Neural crest cell (in vitro differentiated cells): Measurements from ENCODE around the gene PCCA. TPM values are rescaled to one million over a fixed set of nuclear protein-coding genes. Genes with fewer than 3 reads are reported as not detected.
"Not testable (repeated sequence)": the region's sequence is repeated elsewhere in the genome, so short reads cannot be mapped to it uniquely, and the experiment has no call there.

Source experiments
- DNase-seq: peaks from one replicate; pipeline ENCODE4 v3.0.0; 2021; ENCODE audit warnings: low read depth, mixed read lengths, low spot score
- H3K27ac Mint-ChIP-seq: one replicate; pipeline ENCODE4 v1.8.0; 2021; ENCODE audit warnings: mild to moderate bottlenecking, mixed read lengths; ENCODE audit not compliant: unreplicated experiment
- H3K27me3 Mint-ChIP-seq: 2 replicates; pipeline ENCODE4 v1.8.0; 2021; ENCODE audit warnings: low read depth, mild to moderate bottlenecking, mixed read lengths
- H3K36me3 Mint-ChIP-seq: 2 replicates; pipeline ENCODE4 v1.8.0; 2021; ENCODE audit warnings: low read depth, mild to moderate bottlenecking, mixed read lengths
- H3K4me1 Mint-ChIP-seq: 2 replicates; pipeline ENCODE4 v1.8.0; 2021; ENCODE audit warnings: mixed read lengths
- H3K4me3 Mint-ChIP-seq: one replicate; pipeline ENCODE4 v1.8.0; 2021; ENCODE audit warnings: mild to moderate bottlenecking, mixed read lengths
- H3K9me3 Mint-ChIP-seq: 2 replicates; pipeline ENCODE4 v1.8.0; 2021; ENCODE audit warnings: mixed read lengths
- total RNA-seq: library from RNA; stranded (reverse); gene quantifications from 2 replicates; pipeline ENCODE4 v1.2.1, GENCODE V29; 2021
- TF ChIP-seq, protein P1 (sequence below): fragments of 200-600 bp; sonication (generic); conservative IDR thresholded peaks from 2 replicates; pipeline ENCODE4 v1.5.0; 2021; ENCODE audit warnings: antibody characterized with exemption, mild to moderate bottlenecking

PCCA gene
- total RNA-seq, 1 donor from 2014 or later = 40.6 TPM

DNA sequence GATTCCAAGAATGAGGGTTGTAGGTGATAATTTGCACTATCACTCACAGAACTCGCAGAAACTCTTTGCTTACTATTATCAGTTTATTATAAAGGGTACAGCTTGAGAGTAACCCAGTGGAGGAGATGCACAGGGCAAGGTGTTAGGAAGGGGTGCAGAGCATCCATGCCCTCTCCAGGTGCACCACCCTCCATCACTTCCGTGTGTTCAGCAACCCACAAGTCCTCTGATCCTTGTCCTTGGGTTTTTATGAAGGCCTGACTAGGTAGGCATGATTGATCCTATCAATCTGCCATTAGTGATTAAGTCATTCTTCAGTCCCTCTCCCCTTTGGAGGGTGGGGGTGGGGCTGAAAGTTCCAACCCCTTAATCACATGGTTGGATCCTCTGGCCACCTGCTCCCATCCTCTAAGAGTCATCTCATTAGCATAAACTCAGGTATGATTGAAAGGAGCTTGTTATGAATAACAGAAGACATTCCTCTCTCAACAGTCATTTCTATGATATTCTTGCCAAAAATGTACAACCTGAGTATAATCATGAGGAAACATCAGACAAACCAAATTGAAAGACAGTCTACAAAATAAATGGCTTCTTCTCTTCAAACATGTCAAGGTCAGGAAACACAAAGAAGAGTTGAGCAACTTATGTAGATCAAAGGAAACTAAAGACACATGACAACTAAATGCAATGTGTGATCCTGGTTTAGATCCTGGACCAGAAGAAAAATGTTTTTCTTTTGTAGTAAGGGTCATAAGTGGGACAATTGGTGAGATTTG is 225.4 kb downstream of the PCCA start:
- DNase-seq = no peak
- no peak overlapping the region for H3K4me3 Mint-ChIP-seq
- H3K27me3 Mint-ChIP-seq = no peaks in the 10 kb centered on the region
- peaks cover 10% of the 10 kb centered on the region for H3K4me1 Mint-ChIP-seq
- TF ChIP-seq, protein P1, sequence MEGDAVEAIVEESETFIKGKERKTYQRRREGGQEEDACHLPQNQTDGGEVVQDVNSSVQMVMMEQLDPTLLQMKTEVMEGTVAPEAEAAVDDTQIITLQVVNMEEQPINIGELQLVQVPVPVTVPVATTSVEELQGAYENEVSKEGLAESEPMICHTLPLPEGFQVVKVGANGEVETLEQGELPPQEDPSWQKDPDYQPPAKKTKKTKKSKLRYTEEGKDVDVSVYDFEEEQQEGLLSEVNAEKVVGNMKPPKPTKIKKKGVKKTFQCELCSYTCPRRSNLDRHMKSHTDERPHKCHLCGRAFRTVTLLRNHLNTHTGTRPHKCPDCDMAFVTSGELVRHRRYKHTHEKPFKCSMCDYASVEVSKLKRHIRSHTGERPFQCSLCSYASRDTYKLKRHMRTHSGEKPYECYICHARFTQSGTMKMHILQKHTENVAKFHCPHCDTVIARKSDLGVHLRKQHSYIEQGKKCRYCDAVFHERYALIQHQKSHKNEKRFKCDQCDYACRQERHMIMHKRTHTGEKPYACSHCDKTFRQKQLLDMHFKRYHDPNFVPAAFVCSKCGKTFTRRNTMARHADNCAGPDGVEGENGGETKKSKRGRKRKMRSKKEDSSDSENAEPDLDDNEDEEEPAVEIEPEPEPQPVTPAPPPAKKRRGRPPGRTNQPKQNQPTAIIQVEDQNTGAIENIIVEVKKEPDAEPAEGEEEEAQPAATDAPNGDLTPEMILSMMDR = no peak
- peaks cover 3% of the 10 kb centered on the region for H3K9me3 Mint-ChIP-seq
- H3K27ac Mint-ChIP-seq = no peak overlapping the region
- peaks cover 17% of the 10 kb centered on the region for H3K36me3 Mint-ChIP-seq

DNA sequence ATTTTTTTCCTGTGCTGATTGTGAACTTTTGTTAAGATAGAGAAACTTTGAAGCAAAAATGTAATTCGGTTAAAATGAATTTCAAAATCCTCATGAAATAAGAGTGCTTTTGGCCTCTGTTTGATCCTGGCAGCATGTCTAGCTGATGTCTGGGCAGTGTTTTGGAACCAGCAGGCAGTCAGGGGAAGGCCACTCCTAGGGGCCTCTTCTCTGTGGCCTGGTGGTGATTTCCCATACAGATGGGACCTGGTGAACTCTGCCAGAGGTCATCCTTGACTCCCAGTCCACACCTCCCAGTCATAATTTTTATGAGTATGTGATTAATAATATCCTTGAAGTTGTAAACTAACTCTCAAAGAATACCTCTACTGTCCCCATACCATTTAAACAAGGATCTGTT is 226.6 kb downstream of the PCCA start:
- Mint-ChIP-seq H3K36me3 (peaks cover 23% of the 10 kb centered on the region), H3K4me3 (no peak overlapping the region), H3K27me3 (no peaks in the 10 kb centered on the region), H3K4me1 (peaks cover 10% of the 10 kb centered on the region), H3K9me3 (peaks cover 7% of the 10 kb centered on the region), H3K27ac (no peak overlapping the region)
- DNase-seq = no peak
- TF ChIP-seq, protein P1 = no peak

DNA sequence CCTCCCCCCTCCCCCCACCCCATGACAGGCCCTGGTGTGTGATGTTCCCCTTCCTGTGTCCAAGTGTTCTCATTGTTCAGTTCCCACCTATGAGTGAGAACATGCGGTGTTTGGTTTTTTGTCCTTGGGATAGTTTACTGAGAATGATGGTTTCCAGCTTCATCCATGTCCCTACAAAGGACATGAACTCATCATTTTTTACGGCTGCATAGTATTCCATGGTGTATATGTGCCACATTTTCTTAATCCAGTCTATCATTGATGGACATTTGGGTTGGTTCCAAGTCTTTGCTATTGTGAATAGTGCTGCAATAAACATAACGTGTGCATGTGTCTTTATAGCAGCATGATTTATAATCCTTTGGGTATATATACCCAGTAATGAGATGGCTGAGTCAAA is 229.6 kb downstream of the PCCA start:
- not testable (repeated sequence) for H3K9me3 Mint-ChIP-seq, DNase-seq, H3K27ac Mint-ChIP-seq, H3K4me3 Mint-ChIP-seq, H3K27me3 Mint-ChIP-seq
- H3K4me1 Mint-ChIP-seq = peaks cover 10% of the 10 kb centered on the region
- H3K36me3 Mint-ChIP-seq = peaks cover 23% of the 10 kb centered on the region

DNA sequence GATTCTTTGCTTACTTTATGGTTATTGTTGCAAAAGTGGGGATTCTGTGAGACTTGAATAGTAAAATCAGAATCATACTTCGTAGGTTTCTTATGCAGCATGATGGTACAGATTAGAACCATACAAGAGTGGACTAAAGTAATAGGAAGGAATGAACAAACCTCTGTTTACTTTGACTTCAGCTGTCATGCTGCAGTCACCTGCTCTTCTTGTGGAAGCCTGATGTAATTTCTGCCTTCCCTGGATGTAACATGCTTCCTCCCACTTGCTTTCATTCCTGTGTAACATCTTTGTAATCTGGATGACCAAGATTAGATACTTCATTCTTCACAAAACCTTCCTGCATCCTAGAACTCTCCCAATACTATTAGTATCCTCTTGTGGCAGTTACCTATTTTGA is 235.0 kb downstream of the PCCA start:
- Mint-ChIP-seq H3K36me3 (peaks cover 36% of the 10 kb centered on the region), H3K27me3 (no peaks in the 10 kb centered on the region), H3K4me3 (no peak overlapping the region), H3K9me3 (peaks cover 5% of the 10 kb centered on the region), H3K27ac (no peak overlapping the region), H3K4me1 (no peaks in the 10 kb centered on the region)
- no peak for DNase-seq
- TF ChIP-seq, protein P1 = no peak

DNA sequence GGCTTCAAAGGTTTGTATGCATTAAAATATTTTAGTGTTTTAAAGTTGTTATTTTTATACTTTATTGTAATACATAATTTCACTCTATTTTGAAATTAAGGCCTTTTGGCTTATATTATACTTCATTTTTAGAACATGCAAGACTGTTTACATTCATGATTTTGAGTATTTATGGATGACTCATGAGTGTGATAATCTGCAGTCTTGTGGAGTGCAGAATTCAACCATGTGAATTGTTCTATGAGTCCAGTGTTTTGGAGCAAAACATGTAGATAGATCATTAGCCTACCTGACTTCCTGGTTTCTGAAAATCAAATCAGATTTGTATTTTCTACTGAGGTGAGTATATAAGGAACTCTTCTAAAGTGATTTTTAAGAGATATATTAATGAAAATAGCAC is 241.8 kb downstream of the PCCA start:
- TF ChIP-seq, protein P1 = no peak
- H3K9me3 Mint-ChIP-seq = peaks cover 12% of the 10 kb centered on the region
- no peaks in the 10 kb centered on the region for H3K4me1 Mint-ChIP-seq

DNA sequence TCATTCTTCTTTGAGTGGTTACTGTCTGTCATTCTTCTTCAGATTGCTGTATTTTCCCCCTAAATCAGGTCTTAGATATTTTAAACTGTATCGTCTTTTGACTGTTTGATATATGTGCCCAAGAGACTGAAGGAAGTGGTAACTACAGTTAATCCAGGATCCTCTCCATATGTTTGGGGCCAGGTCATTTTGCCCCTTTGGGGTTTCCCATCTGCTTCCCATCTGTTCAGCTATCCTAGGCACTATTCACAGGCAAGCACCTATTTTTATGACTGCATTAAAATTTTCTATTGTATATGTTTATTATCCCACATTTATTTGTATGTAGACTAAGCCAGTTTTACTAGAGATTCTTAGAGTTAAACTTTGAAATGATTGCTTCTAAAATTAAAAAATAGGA is 244.2 kb downstream of the PCCA start:
- Mint-ChIP-seq H3K36me3 (peaks cover 42% of the 10 kb centered on the region), H3K4me1 (no peaks in the 10 kb centered on the region), H3K9me3 (peaks cover 12% of the 10 kb centered on the region), H3K27ac (no peak overlapping the region), H3K27me3 (no peaks in the 10 kb centered on the region), H3K4me3 (no peak overlapping the region)
- DNase-seq = no peak
- TF ChIP-seq, protein P1 = no peak

More for the DNA sequence above, 241.8 kb downstream of the PCCA start:
- no peak overlapping the region for H3K4me3 Mint-ChIP-seq
- no peaks in the 10 kb centered on the region for H3K27me3 Mint-ChIP-seq
- DNase-seq = no peak
- H3K27ac Mint-ChIP-seq = no peak overlapping the region
- H3K36me3 Mint-ChIP-seq = peaks cover 52% of the 10 kb centered on the region
